AG09319 (cell line): ENCODE data around the gene DIABLO.

Source experiments
- DNase-seq: peaks from one replicate; pipeline ENCODE4 v3.0.0-alpha.2; 2010; ENCODE audit warnings: low read depth; ENCODE audit errors: extremely low read depth
- CTCF ChIP-seq: IDR thresholded peaks from 2 replicates; pipeline ENCODE4 v1.5.1; 2011; ENCODE audit warnings: low read depth, mild to moderate bottlenecking, inconsistent platforms, low read length, moderate library complexity

Gene DIABLO

GRCh38 chr12:122230798-122231197 lies 4.9 kb upstream of the DIABLO start:
- no peak for DNase-seq
- TF ChIP-seq CTCF: no peak

- no peak for TF ChIP-seq CTCF
- no peak for DNase-seq
These were observed 2.2 kb upstream of the DIABLO start for GRCh38 chr12:122228092-122228491.

GRCh38 chr12:122227341-122227740 lies 1.5 kb upstream of the DIABLO start:
- TF ChIP-seq CTCF: no peak
- DNase-seq: no peak

GRCh38 chr12:122226366-122227125 lies 694 bp upstream of the DIABLO start:
- no peak for DNase-seq
- TF ChIP-seq CTCF: no peak

GRCh38 chr12:122216445-122216844 lies 9.4 kb downstream of the DIABLO start:
- TF ChIP-seq CTCF: no peak
- no peak for DNase-seq

GRCh38 chr12:122215771-122216170 lies 10.1 kb downstream of the DIABLO start:
- no peak for DNase-seq
- no peak for TF ChIP-seq CTCF

GRCh38 chr12:122208073-122208820 lies 17.6 kb downstream of the DIABLO start:
- no peak for TF ChIP-seq CTCF
- no peak for DNase-seq
